ENCODE data around the gene TEX22.

TEX22 gene

GRCh38 chr14:105384041-105384557, 14.2 kb upstream of the TEX22 start:
- no peak for DNase-seq (ENCODE audit: low read depth in 1 of 2, low spot score in 1 of 2)

DNA sequence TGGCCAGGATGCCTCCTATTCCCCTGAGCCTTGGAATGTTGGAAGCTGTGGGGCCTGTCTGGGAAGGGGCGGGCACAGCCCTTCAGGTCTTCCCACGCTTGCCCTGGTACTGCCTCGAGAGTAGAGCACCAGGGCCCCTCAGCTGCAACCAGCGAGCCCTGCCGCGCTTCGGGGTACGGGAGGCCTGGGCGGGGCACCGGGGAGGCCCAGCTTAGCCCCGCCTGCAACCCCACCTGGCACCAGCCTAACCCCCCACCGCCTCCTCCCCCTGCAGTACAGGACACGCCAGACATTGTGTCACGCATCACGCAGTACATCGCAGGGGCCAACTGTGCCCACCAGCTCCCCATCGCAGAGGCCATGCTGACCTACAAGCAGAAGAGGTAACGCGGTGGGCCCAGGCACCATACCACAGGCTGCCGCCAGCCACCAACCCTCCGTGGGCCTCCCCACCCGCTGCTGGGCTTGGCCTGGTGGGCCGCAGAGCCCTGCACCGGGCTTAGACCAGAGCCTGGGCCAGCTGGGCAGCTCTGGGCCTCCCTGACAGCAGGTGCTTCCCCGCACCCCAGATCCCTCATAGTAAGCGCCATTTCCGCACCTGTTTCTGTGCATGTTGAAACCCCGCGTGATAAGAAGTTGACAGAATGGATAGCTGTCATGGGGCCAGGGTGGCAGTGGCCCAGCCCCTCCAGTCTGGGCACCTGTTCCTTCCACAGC, 13.6 kb upstream of the TEX22 start:
- DNase-seq (ENCODE audit: low read depth in 1 of 2, low spot score in 1 of 2): no peak

DNA sequence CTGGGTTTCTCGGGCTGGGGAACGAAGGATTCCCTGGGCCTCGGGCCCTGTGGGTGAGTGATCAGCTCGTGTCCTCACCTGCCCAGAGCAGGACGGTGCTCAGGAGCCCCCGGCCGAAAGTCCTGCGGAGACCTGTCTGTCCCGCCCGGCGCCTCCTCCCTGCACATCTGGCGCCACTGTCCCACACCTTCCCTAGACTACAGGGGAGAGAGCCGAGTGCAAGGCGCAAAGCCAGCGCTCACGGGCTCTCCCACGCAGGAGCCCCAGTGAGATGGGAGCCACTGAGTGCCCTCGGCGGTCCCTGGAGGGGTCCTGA, 13.1 kb upstream of the TEX22 start:
- no peak for DNase-seq (ENCODE audit: low read depth in 1 of 2, low spot score in 1 of 2)

DNA sequence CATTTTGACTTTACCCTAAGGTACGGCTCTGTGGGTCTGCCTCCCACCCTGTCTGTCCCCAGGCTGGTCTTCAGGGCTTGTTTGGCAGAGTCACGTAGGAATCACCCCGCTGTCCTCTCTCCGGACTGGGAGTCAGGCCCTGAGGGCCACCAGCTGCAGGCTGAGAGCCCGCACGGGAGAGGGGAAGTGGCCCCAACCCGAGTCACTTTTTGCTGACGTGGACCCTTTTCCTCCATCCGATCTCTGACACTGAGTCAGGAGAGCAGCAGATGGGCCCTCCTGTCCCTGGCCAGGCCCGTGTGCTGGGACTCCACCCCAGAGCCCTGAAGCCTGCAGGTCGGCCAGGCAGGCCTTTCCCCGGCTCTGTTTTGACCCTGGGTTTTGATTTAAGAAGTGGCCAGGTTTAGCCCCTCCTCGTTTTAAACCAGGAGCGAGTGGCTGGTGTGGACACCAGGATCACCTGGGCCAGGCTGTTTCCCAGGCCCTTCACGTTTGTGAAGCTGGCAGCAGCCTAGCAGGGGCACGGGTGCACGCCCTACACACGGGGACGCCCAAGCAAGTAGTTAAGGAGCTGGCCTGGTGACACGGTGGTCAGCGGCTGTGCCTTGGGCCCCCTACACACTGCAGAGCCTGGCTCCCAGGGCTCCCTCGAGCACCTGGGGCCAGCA, 12.5 kb upstream of the TEX22 start:
- no peak for DNase-seq (ENCODE audit: low read depth in 1 of 2, low spot score in 1 of 2)

DNA sequence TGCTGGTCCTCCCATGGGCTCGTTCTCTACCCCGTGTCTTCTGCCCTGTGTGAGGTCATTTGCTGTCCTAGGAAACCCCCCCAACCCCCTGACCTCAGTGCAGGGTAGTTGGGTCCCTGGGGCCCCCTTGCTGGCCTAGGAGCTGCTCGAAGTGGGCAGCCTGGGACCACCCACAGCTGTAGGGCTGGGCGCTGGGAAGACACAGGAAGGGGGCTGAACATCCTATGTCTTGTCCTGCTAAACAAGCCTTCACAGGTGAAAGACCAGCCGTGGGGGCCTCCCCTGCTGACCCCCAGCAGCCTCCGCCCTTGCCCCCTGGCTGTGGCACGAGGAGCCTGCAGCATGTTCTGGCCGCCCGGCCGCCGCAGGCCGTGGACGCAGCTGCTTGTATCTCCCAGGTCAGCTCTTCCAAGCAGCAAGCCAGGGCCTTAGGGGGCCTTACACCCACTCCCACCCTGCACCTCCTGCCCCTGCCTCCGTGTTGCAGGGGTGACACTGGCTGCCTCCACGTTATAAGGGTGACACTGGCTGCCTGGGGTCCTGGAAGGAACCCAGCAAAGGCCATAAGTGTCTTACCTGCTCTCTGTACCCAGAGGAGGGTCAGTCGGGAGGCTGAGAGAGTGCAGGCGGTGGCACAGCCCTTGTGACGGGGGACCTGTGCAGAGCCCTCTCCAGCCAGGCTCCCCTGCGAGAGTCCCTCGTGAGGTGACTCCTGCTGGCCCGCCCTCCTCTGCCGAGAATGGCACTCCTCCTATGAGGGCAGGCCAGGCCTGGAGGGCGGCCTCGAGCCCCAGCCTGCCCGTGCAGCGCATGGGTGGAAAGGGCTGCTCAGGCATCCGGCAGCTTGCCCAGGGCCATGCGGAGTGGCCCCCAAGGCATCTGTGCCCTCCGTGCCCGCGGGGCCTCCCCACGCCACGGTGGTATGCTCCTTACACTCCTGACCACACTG, 11.5 kb upstream of the TEX22 start:
- no peak for DNase-seq (ENCODE audit: low read depth in 1 of 2, low spot score in 1 of 2)

GRCh38 chr14:105387530-105387922, 10.8 kb upstream of the TEX22 start:
- DNase-seq (ENCODE audit: low read depth in 1 of 2, low spot score in 1 of 2): no peak

- DNase-seq (ENCODE audit: low read depth in 1 of 2, low spot score in 1 of 2): no peak
These were observed 10.0 kb upstream of the TEX22 start for GRCh38 chr14:105388110-105388951.

DNA sequence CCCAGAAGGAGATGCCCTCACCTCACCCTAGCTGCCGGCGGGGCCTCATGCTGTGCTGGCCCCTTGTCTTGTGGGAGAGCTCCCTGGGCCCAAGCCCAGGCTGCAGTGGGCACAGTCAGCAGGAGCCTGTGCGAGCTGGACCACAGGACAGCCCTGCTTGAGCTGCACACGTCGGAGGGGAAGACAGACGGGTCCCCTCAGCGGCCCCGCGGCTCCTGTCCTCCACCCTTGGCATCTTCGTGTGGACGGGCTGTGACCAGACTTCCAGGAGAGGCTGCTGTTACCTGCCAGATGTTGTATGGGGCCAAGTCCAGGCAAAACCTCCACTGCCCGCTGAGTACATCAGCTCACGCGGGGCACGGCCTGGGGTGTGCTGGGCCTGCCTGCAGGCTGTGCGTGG, 9.4 kb upstream of the TEX22 start:
- DNase-seq (ENCODE audit: low read depth in 1 of 2, low spot score in 1 of 2): no peak

DNA sequence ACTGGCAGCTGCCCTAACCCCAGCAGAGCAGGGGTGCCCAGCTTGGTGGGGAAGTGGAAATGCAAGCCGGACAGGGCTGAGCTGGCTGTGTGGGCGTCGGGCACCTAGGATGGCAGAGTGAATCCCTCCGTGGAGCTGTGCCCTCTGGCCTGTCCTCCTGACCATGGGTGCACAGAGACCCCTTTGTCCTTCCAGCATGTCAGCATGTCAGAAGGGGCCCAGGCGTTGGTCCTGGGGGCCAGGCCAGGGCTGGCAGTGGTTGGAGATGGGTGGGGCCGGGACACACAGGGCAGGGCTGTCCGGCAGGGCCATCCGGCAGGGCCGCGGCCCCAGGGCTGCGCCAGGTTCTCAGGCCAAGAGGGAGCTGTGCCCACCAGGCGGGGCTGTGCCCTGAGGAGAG, 8.8 kb upstream of the TEX22 start:
- DNase-seq (ENCODE audit: low read depth in 1 of 2, low spot score in 1 of 2): no peak

DNA sequence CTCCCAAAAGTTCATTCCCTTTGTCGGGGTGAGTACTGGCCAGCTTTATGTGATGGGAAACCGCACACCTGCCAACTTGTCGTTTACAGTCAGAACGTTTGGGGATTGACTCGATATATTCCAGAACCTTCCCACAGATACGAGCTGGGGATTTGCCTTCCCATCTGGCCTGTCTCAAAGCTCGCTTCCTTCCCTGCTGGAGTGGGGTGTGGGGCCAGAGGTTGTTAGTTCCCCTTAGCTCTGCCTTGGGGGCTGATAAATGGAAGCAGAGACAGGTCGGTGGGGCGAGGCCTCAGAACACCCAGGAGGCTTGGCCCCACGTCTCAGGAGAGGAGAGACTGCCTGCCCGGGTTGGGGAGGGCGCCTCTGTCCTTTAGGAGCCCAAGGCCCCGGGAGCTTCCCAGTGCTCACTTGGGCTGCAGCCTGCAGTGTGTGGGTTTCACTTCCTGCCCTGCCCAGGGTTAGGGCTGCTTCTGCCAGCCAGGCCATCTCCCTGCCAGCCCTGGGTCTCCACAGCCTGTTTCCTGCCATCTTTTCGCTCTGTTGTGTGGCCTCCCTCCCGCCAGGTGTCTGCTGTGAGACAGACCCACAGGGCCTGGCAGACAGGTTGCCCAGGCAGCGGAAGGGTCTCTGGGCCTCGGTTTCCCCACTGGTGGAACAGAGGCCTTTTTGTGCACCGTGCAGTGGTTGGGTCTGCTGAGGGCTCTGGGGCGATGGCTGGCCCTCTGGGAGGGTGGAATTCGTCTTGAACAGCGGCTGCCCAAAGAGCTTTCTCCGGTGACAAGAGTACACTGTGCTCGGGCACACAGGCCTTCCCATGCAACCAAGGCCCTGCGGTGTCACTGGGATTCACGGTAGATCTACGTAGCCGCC, 8.1 kb upstream of the TEX22 start:
- no peak for DNase-seq (ENCODE audit: low read depth in 1 of 2, low spot score in 1 of 2)

GRCh38 chr14:105390849-105391500, 7.4 kb upstream of the TEX22 start:
- no peak for DNase-seq (ENCODE audit: low read depth in 1 of 2, low spot score in 1 of 2)

DNA sequence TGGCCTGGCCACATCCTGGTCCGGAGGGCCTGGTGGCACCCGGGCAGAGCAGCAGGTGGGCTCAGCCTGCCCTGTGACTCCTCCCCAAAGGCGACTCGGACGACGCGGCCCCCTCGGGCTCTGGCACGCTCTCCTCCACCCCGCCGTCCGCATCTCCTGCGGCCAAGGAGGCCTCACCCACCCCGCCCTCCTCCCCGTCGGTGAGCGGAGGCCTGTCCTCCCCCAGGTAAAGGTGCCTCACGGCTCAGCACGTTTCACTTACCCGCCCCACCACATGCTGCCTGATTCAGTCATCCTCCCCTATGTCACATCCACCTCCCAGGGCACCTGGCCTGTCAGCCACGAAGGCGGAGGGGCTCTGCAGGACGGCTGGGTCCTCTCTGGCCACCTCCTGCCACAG, 6.8 kb upstream of the TEX22 start:
- no peak for DNase-seq (ENCODE audit: low read depth in 1 of 2, low spot score in 1 of 2)

DNA sequence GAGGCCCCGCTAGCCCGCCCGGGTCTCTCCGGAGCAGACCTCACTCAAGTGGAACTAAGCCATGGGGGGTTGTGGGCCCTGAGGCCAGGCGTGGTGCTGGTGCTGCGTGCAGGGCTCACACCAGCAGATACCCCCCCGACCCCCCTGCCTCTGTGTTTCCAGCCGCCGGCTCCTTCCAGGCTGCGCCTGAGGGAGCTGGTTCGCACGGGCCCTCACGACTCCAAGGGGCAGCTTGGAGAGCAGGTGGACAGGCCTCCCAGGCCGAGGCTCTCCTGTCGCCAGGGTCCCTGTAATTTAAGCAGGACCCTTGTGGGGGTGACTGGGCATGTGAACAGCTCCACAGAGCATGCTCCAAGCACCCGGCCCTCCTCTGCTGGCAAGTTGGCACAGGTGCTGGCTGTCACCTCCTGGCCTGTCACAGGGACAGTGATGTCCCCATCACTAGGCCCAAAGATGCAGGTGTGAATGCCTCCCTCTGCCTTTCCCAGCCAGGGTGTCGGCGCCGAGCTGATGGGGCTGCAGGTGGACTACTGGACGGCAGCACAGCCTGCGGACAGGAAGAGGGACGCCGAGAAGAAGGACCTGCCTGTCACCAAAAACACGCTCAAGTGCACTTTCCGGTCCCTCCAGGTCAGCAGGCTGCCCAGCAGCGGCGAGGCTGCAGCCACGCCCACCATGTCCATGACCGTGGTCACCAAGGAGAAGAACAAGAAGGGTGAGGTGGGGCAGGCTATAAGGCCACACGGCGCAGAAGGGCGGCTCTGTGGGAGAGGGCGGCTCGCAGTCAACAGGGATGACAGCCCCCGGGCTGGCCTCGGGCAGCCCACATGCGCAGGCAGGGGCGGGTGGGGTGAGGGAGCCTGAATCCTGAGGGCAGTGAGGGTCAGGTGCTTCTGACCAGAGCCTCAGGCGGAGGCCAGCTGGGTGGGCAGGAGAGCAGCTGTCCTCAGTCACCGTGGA, 5.9 kb upstream of the TEX22 start:
- no peak for DNase-seq (ENCODE audit: low read depth in 1 of 2, low spot score in 1 of 2)

DNA sequence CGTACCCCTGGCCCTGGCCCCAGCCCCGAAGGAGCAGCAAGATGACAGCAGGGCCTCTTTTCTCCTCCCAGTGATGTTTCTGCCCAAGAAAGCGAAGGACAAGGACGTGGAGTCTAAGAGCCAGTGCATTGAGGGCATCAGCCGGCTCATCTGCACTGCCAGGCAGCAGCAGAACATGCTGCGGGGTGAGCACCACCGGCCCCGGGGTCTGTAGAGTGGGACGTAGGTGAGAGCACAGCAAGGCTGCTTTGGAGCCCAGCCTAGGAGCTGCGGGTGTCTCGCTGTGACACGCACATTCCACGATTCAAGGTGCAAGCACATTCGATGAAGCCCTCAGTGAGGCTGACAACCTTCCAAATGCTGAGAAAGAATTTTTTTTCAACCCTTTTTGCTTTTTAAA, 5.2 kb upstream of the TEX22 start:
- no peak for DNase-seq (ENCODE audit: low read depth in 1 of 2, low spot score in 1 of 2)

- no peak for DNase-seq (ENCODE audit: low read depth in 1 of 2, low spot score in 1 of 2)
These were observed 3.4 kb upstream of the TEX22 start for GRCh38 chr14:105394714-105395537.

DNA sequence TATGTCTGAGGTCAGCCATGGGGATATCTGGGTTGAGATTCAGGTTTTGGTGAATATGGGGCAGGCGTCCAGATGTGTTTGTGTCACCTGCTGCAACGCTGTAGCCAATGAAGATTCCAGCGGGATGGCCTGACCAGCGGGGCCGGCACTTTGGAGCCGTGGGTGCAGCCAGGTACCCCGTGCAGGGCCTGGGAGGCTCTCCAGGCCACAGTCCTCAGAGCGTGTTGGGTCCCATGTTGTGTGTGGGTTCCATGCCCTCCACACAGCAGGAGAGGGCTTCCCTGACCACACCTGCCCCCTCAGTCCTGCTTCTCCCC, 2.8 kb upstream of the TEX22 start:
- no peak for DNase-seq (ENCODE audit: low read depth in 1 of 2, low spot score in 1 of 2)

DNA sequence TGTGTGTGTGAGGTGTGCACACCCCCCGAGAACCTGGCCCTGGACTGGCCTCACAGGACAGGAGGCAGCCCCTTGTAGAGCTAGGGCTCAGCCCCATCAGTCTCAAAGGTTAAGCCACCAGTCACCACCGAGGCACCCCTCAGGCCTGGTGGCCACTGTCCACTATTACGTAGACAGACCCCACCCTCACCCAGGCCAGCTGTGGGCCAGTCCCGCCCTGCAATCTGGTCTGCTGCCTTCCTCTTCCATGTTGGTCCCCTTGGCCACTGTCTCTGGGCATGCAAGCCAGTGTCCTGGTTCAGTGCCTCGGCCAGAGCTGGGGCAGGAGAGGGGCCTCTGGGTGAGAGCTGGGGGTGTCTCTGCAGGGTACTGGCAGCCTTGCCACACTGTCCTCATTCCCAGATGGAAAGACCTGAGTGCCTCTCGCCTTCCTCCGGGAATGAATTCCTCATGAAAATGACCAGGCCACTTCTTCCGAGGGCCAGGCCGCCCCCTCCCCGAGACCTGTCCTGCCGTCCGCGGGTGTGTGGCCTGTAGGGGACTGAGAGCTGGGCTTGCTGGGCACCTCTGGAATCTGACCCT, 897 bp upstream of the TEX22 start:
- no peak for DNase-seq (ENCODE audit: low read depth in 1 of 2, low spot score in 1 of 2)

Measured in stimulated activated CD4-positive, alpha-beta T cell treated with anti-CD3 and anti-CD28 coated beads, Interleukin-15, amount 100 ng/mL, for 1 hour (primary cell).